HG03575 (cell line): Measurements from ENCODE around the gene RBM38.

Experiments used
- ATAC-seq: cut with Tn5 transposase; IDR thresholded peaks from one replicate; pipeline ENCODE4 v1.9.1; 2021; ENCODE audit not compliant: unreplicated experiment, insufficient number of reproducible peaks, low FRiP score; ENCODE audit errors: extremely low read depth

The RBM38 gene

GRCh38 chr20:57441510-57442154 lies 50.4 kb downstream of the RBM38 start:
- ATAC-seq = no peak

GRCh38 chr20:57442158-57442887 lies 51.1 kb downstream of the RBM38 start:
- no peak for ATAC-seq

GRCh38 chr20:57442888-57443239 lies 51.7 kb downstream of the RBM38 start:
- ATAC-seq = no peak

GRCh38 chr20:57443349-57444265 lies 52.4 kb downstream of the RBM38 start:
- no peak for ATAC-seq

GRCh38 chr20:57444394-57445048 lies 53.3 kb downstream of the RBM38 start:
- ATAC-seq = no peak

- no peak for ATAC-seq
Observed at GRCh38 chr20:57445298-57445697, 54.1 kb downstream of the RBM38 start.

GRCh38 chr20:57445774-57446173 lies 54.6 kb downstream of the RBM38 start:
- ATAC-seq = no peak

GRCh38 chr20:57448764-57449354 lies 57.7 kb downstream of the RBM38 start:
- no peak for ATAC-seq

- ATAC-seq = no peak
Observed at GRCh38 chr20:57449398-57450354, 58.5 kb downstream of the RBM38 start.

GRCh38 chr20:57450419-57450818 lies 59.2 kb downstream of the RBM38 start:
- ATAC-seq = no peak

- no peak for ATAC-seq
Observed at GRCh38 chr20:57450931-57451330, 59.7 kb downstream of the RBM38 start.

- no peak for ATAC-seq
Observed at GRCh38 chr20:57451431-57451794, 60.2 kb downstream of the RBM38 start.

- ATAC-seq = no peak
Observed at GRCh38 chr20:57451795-57452661, 60.8 kb downstream of the RBM38 start.

- no peak for ATAC-seq
Observed at GRCh38 chr20:57455386-57455785, 64.2 kb downstream of the RBM38 start.

- no peak for ATAC-seq
Observed at GRCh38 chr20:57456116-57456515, 64.9 kb downstream of the RBM38 start.

GRCh38 chr20:57457243-57458095 lies 66.3 kb downstream of the RBM38 start:
- no peak for ATAC-seq
